GM19043 (cell line): ENCODE results near the gene TOMT.

ENCODE experiments used
- ATAC-seq: cut with Tn5 transposase; IDR thresholded peaks from one replicate; pipeline ENCODE4 v1.9.1; 2021; ENCODE audit warnings: low read depth; ENCODE audit not compliant: unreplicated experiment

The TOMT gene, protein sequence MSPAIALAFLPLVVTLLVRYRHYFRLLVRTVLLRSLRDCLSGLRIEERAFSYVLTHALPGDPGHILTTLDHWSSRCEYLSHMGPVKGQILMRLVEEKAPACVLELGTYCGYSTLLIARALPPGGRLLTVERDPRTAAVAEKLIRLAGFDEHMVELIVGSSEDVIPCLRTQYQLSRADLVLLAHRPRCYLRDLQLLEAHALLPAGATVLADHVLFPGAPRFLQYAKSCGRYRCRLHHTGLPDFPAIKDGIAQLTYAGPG

DNA sequence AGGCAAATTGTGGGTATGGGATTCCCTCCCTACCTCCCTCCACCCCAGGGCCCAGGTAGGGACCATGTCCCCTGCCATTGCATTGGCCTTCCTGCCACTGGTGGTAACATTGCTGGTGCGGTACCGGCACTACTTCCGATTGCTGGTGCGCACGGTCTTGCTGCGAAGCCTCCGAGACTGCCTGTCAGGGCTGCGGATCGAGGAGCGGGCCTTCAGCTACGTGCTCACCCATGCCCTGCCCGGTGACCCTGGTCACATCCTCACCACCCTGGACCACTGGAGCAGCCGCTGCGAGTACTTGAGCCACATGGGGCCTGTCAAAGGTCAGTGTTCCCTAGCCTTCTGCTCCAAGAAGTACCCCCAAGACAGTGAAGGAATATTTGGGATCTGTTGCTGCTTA lies at the start of gene TOMT:
Gene TOMT, plus strand, starts transcription at position 37 of the 400 bp plus-strand sequence. Its CDS starts 28 bp downstream, at position 65.
- ATAC-seq = no peak

DNA sequence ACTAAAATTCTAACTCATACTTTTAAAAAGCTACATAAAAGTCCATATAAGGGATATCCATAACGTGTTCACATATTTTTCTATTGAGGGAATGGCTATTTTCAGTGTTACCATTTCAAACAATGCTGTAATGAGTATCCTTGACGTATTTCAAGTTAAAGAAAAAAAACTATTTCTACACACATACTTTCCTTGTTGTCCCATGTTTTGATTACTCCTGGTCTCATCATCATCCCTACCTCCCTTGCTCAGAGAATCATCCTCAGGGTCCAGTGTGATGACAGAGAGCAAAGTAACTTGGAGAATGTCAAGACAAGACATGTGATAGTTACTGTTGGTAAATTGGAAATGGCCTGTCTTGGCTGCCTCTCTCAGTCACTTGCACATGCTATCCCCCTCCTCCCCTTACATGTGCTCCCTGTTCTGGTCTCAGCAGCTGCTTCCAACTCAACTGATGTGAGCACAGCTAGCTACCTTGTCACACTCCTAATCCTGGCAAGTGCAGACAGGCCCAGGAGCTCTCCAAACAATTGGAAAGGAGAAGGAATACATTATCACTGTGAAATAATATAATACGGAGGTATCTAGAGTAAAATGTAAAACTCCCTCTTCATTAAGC lies 47.2 kb upstream of the TOMT start:
- ATAC-seq = no peak

DNA sequence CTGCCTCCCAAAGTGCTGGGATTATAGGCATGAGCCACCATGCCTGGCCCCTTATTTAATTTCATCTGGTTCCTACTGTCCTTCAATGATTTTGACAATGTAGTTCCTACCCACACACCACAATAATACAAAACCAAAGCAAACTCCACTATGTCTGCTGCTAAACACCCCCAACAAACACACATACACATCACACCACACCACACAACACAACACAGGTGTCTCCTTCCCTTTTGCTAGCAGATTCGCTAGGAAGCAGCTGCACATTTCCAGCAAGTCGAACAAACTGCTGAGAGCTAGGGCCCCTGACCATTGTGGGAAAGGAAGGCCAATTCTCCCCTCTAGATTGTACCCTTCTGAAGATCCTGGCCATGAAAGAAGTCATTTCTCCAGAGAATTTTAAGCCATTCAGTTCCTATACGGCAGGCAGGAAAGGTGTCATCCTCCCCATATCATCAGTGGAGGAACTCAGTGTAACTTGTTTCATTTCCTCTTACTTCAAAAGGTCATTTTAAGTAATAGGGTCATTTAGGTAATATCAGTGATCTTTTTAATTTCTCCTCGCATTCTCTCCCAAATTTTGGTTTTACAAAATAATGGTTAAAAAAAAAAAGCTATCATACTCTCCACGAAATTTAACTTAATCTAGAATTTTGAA lies 43.9 kb upstream of the TOMT start:
- no peak for ATAC-seq

GRCh38 chr11:72066855-72067254 lies 38.9 kb upstream of the TOMT start:
- no peak for ATAC-seq

GRCh38 chr11:72067266-72067665 lies 38.5 kb upstream of the TOMT start:
- no peak for ATAC-seq

DNA sequence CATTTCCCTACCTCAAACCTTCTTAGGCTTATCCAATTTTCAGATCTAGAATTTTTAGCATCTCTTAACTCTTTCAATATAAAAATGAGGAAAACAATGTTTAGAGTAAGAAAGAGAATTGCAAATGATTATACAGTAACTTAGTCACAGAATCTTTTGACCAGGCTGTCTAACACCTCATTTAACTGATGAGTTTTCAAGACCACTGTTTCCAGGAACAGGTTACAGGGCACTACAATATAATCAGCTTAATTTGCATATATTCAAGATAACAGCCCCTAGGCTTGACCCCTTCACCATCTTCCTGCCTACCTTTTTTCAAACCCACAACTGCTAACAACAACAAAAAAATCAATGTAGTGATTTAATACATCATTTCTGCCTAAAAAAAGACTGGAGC lies 38.0 kb upstream of the TOMT start:
- ATAC-seq = no peak

- no peak for ATAC-seq
Measured at GRCh38 chr11:72069200-72069599, 36.5 kb upstream of the TOMT start.

- ATAC-seq = no peak
Measured at GRCh38 chr11:72069787-72070251, 35.9 kb upstream of the TOMT start.

DNA sequence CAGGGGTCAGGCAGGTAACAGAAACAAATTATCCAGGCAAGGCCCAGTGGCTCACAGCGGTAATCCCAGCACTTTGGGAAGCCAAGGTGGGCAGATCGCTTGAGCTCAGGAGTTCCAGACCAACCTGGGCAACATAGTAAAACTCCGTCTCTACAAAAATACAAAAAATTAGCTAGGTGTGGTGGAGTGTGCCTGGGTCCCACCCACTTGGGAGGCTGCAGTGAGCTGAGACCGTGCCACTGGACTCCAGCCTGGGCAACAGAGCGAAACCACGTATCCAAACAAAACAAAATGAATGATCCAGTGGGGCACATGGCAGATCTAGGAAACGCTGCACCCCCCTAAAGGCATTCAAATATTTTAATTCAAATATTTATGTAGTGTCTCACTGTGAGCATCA lies 35.2 kb upstream of the TOMT start:
- ATAC-seq = no peak

DNA sequence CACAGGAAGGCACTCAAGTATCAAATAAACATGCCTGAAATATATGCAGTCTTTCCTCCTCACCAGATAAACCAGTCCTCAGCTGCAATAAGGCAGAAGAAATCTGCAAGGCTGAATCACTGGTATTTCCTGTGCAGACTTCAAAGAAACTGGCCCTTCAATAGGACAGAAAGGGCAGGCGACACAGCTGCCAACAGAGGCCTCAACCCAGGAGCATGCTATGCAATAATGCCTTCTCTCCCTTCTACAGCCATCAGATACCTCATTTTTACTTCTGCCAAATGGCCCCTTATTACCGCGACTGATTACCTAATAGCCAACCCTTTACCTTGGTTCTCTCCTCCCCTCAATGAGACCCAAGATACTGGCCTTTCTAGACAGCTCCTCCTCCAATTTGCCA lies 33.4 kb upstream of the TOMT start:
- ATAC-seq = no peak

DNA sequence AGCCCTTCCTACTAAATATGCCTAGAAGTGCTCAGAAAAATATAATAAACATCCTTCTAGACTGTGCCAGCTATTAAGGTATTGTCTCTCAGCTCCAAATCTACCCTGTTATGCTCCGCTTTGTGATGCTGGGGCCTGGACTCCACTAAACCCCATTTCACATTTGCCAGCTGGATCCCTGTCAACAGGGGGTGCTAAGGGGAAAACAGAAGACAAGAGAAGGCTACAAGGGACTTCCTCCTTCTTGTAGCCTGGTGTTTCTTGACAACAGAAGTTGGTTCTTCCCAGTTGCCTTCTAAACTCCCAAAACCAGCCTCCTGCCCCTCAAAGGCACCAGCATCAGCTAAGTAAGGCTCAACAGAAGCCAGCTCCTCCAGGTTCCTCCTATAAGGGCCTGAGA lies 30.6 kb upstream of the TOMT start:
- ATAC-seq = no peak

DNA sequence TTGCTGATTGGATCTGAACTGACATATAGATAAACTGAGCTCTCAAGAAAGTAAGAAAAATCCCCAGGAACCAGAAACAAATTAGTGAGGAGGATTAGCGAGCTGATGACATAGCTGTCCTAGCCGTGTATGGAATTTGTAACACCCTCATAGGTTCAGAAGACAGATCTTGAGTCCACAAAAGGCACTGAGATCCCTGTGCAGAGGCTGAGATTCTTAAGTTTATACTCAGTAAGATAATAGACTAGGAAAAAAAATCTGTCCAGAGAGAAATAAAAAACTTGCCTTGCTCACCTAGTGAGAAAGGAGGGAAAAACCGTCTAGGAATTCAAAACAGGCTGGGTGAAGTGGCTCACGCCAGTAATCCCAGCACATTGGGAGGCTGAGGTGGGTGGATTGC lies 30.0 kb upstream of the TOMT start:
- no peak for ATAC-seq

DNA sequence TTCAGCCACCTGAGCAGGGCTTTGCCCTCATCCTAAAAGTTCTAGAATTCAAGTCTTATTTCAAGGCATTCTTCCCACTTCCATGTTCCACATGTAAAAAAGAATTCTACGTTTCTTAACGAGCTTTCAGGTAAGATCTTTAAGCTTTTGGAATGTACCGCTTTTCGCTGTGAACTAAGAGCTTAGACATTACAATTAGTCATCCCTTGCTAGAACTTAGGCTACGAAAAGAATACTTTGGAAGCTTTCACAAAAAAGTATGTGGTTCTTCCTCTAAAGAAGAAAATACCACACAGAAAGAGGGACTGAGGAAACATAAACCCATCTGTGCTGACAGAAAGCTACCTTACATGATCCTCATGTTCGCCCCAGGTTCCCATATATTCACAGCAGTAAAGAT lies 27.2 kb upstream of the TOMT start:
- ATAC-seq = no peak

GRCh38 chr11:72079819-72080325 lies 25.9 kb upstream of the TOMT start:
- no peak for ATAC-seq

GRCh38 chr11:72080326-72081183 lies 25.2 kb upstream of the TOMT start, which contains the start of the genes LRRC51 and NUMA1:
Gene LRRC51 (plus strand): TSS chr11:72080850. CDS start chr11:72089084, 8,234 bp downstream.
Gene NUMA1 (minus strand): TSS chr11:72080542. CDS start chr11:72035943, 44,599 bp downstream.
- ATAC-seq = peak; percentile 92

GRCh38 chr11:72081184-72081644 lies 24.5 kb upstream of the TOMT start:
- no peak for ATAC-seq

DNA sequence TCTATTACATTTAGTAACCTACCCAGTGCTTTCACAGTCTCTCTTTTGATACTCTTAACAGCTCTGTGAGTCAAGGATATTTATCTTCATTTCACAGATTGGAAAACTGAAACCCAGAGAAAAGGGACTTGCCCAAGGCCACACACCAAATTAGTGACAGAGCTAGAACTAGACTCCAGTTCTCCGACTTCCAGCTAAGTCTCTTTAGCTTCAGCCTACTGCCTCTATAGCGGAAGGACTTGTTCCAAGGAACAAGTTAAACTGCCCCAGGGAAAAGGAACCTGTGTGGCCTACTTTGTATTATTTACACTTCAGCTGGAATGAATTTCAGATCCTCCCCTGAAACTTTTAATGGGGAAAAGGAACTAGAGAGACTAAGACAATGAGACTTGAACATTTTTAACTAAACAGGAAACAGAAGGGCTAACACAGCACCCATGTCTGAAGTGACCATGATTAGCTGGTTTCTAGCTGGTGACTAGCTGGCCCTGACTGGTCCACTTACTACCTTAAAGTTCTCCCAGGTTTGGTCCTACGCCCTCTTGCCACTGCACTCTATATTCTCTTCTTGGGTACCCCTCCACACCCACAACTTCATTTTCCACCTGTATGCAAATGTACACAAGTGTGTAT lies 23.8 kb upstream of the TOMT start:
- no peak for ATAC-seq

DNA sequence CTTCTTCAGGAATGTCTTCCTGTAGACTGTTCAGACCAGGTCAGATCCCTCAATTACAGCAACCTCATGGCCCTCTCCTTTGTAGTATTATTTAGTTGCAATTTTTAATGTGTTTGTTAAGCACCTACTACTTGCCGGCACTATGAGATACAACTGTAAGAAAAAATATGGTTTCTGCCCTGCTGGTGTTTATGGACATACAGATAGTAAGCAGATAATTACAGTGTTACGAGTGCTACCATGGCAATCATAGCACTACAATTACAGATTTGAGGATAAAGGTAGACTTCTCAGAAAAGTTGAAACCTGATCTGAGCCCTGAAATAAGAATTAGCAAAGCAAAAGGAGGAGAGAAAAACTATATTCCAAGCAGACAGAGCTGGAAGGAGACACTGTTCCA lies 22.3 kb upstream of the TOMT start:
- no peak for ATAC-seq

GRCh38 chr11:72084076-72084475 lies 21.6 kb upstream of the TOMT start:
- no peak for ATAC-seq

GRCh38 chr11:72084965-72085364 lies 20.8 kb upstream of the TOMT start:
- ATAC-seq = no peak
